ENCODE measurements around the gene DLG5. TPM values are rescaled to one million over a fixed set of nuclear protein-coding genes. Genes with fewer than 3 reads are reported as not detected.

DLG5 gene
- total and polyA plus RNA-seq, 4 donors = 6.6 to 33.2 (median 15.8) TPM

- TF ChIP-seq CTCF (IDR thresholded peaks at IDR 0.05; ENCODE audit: control extremely low read depth, extremely low read depth) = no peak
- ATAC-seq (ENCODE audit: insufficient read depth, low FRiP score) = no peak
- no peaks in the 10 kb centered on the region for H3K27me3 ChIP-seq (ENCODE audit: control insufficient read depth in 3 of 3, insufficient read depth in 3 of 3, low read length in 2 of 3)
- peaks cover 0 to 18% (median 1%) of the 10 kb centered on the region in 5 donors for H3K4me1 ChIP-seq (ENCODE audit: control insufficient read depth in 5 of 5, insufficient read depth in 5 of 5, low read length in 5 of 5)
- peaks cover 0 to 37% (median 22%) of the 10 kb centered on the region in 4 donors for H3K36me3 ChIP-seq (ENCODE audit: control insufficient read depth in 4 of 4, insufficient read depth in 4 of 4, low read length in 4 of 4)
- H3K9ac ChIP-seq (ENCODE audit: insufficient read depth in 1 of 2, low read length in 2 of 2) = no peak overlapping the region
- H3K9me3 ChIP-seq (ENCODE audit: control insufficient read depth in 4 of 4, insufficient read depth in 3 of 4, low read length in 3 of 4) = no peaks in the 10 kb centered on the region
- H3K4me3 ChIP-seq = no peak overlapping the region
- 81 to 89% methylated on average over 9 of the region's 9 CpGs for WGBS, 2 donors
- DNase-seq = no peak
- no peak overlapping the region for H3K27ac ChIP-seq (ENCODE audit: low read depth in 1 of 2, low read length in 1 of 2)
These were observed 81.7 kb downstream of the DLG5 start for GRCh38 chr10:77844713-77845445.

- H3K4me1 ChIP-seq (ENCODE audit: control insufficient read depth in 5 of 5, insufficient read depth in 5 of 5, low read length in 5 of 5) = peaks cover 0 to 15% (median 1%) of the 10 kb centered on the region in 5 donors
- no peaks in the 10 kb centered on the region for H3K27me3 ChIP-seq (ENCODE audit: control insufficient read depth in 3 of 3, insufficient read depth in 3 of 3, low read length in 2 of 3)
- no peak overlapping the region for H3K27ac ChIP-seq (ENCODE audit: low read depth in 1 of 2, low read length in 1 of 2)
- no peak overlapping the region for H3K4me3 ChIP-seq
- no peak overlapping the region for H3K9ac ChIP-seq (ENCODE audit: insufficient read depth in 1 of 2, low read length in 2 of 2)
- no peak for TF ChIP-seq CTCF (IDR thresholded peaks at IDR 0.05; ENCODE audit: control extremely low read depth, extremely low read depth)
- ATAC-seq (ENCODE audit: insufficient read depth, low FRiP score) (no peak), DNase-seq (no peak)
- H3K36me3 ChIP-seq (ENCODE audit: control insufficient read depth in 4 of 4, insufficient read depth in 4 of 4, low read length in 4 of 4) = peaks cover 0 to 37% (median 23%) of the 10 kb centered on the region in 4 donors
- no peaks in the 10 kb centered on the region for H3K9me3 ChIP-seq (ENCODE audit: control insufficient read depth in 4 of 4, insufficient read depth in 3 of 4, low read length in 3 of 4)
- 96 to 98% methylated on average over 7 of the region's 7 CpGs for WGBS, 2 donors
These were observed 82.4 kb downstream of the DLG5 start for GRCh38 chr10:77844177-77844576.

- Histone ChIP-seq H3K4me1 (ENCODE audit: control insufficient read depth in 5 of 5, insufficient read depth in 5 of 5, low read length in 5 of 5) (peaks cover 0 to 13% (median 1%) of the 10 kb centered on the region in 5 donors), H3K27me3 (ENCODE audit: control insufficient read depth in 3 of 3, insufficient read depth in 3 of 3, low read length in 2 of 3) (no peaks in the 10 kb centered on the region), H3K36me3 (ENCODE audit: control insufficient read depth in 4 of 4, insufficient read depth in 4 of 4, low read length in 4 of 4) (peaks cover 0 to 38% (median 22%) of the 10 kb centered on the region in 4 donors), H3K4me3 (no peak overlapping the region), H3K9me3 (ENCODE audit: control insufficient read depth in 4 of 4, insufficient read depth in 3 of 4, low read length in 3 of 4) (no peaks in the 10 kb centered on the region), H3K27ac (ENCODE audit: low read depth in 1 of 2, low read length in 1 of 2) (no peak overlapping the region), H3K9ac (ENCODE audit: insufficient read depth in 1 of 2, low read length in 2 of 2) (no peak overlapping the region)
- DNase-seq (no peak), ATAC-seq (ENCODE audit: insufficient read depth, low FRiP score) (no peak)
- no peak for TF ChIP-seq CTCF (IDR thresholded peaks at IDR 0.05; ENCODE audit: control extremely low read depth, extremely low read depth)
- 96 to 98% methylated on average over 11 of the region's 11 CpGs for WGBS, 2 donors
These were observed 83.3 kb downstream of the DLG5 start for GRCh38 chr10:77843264-77843663.
